Measurements from ENCODE around the gene HECTD1. TPM values are rescaled to one million over a fixed set of nuclear protein-coding genes. Genes with fewer than 3 reads are reported as not detected.
"Not testable (repeated sequence)": the region's sequence is repeated elsewhere in the genome, so short reads cannot be mapped to it uniquely, and the experiment has no call there.

Gene HECTD1
- total RNA-seq, 2 donors from 2014 or later = 115 to 124 TPM

DNA sequence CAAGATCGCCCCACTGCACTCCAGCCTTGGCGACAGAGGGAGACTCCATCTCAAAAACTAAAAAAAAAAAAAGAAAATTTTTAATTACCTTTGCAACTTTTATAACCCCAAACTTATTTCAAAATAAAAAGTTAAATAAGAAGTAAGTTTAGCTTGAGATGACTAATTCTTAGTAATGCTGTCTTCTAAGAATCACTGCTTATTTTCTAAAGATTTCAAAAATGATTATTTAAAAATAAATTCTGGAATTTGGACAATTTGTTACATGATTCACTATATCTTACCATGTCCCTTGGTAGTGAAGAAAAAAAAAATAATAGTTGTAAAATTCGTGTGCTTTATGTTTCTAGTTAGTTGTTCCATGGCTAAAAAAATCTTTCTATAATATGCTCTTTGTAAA is 11.6 kb upstream of the HECTD1 start:
- no peaks in the 10 kb centered on the region for H3K4me1 Mint-ChIP-seq (ENCODE audit: low read depth)
- no peaks in the 10 kb centered on the region for H3K36me3 Mint-ChIP-seq (ENCODE audit: insufficient read depth in 2 of 2)
- H3K9me3 Mint-ChIP-seq = no peaks in the 10 kb centered on the region
- no peak overlapping the region for H3K4me3 Mint-ChIP-seq
- H3K27me3 Mint-ChIP-seq (ENCODE audit: low read depth) = no peaks in the 10 kb centered on the region
- DNase-seq (no peak), ATAC-seq (replicated peaks in 1 of 2) (no peak)
- no peak overlapping the region for H3K27ac Mint-ChIP-seq

DNA sequence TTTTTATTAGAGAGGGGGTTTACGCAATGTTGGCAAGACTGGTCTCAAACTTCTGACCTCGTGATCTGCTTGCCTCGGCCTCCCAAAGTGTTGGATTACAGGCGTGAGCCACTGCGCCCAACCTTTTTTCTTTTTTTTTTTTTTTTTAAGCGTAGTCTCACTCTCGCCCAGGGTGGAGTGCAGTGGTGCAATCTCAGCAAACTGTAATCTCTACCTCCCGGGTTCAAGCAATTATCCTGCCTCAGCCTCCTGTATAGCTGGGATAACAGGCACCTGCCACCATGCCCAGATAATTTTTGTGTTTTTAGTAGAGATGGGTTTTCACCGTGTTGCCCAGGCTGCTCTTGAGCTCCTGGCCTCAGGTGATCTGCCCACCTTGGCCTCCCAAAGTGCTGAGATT is 8.8 kb upstream of the HECTD1 start:
- no peak for DNase-seq
- Mint-ChIP-seq H3K27ac (no peak overlapping the region), H3K4me1 (ENCODE audit: low read depth) (no peaks in the 10 kb centered on the region), H3K4me3 (no peak overlapping the region), H3K27me3 (ENCODE audit: low read depth) (no peaks in the 10 kb centered on the region), H3K36me3 (ENCODE audit: insufficient read depth in 2 of 2) (no peaks in the 10 kb centered on the region), H3K9me3 (no peaks in the 10 kb centered on the region)
- no peak for ATAC-seq (replicated peaks in 1 of 2)

DNA sequence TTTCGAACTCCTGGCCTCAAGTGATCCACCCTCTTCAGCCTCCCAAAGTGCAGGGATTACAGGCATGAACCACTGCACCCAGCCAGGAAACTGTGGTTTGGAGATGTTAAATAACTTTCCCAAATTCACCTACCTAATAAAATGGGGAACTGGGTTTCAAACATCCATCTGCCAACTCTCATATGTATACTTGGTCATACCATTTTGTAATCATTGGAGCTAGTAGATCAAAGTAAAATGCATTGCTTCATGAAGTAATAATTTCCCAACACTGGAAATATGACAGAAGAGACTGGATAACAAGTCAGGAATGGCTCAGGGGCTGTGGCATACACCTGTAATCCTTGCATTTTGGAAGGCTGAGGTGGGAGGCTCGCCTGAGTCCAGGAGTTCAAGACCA is 5.3 kb upstream of the HECTD1 start:
- Mint-ChIP-seq H3K9me3 (no peaks in the 10 kb centered on the region), H3K36me3 (ENCODE audit: insufficient read depth in 2 of 2) (no peaks in the 10 kb centered on the region), H3K4me1 (ENCODE audit: low read depth) (peaks cover 25% of the 10 kb centered on the region), H3K27ac (no peak overlapping the region), H3K27me3 (ENCODE audit: low read depth) (no peaks in the 10 kb centered on the region), H3K4me3 (no peak overlapping the region)
- DNase-seq (no peak), ATAC-seq (replicated peaks in 1 of 2) (no peak)

DNA sequence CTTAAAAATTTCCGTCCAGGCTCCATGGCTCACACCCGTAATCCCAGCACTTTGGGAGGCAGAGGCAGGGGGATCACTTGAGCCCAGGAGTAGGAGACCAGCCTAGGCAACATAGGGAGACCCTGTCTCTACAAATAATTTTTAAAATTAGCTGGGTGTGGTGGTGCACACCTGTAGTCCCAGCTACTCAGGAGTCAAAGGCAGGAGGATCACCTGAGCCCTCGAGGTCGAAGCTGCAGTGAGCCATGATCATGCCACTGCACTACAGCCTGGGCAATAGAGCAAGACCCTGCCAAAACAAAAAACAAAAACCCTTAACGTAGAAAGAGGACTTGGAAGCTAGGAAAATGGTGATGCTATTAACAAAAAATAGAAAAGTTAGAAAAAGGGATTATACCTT is 2.0 kb upstream of the HECTD1 start:
- Mint-ChIP-seq H3K27me3 (ENCODE audit: low read depth) (no peaks in the 10 kb centered on the region), H3K27ac (no peak overlapping the region), H3K4me3 (no peak overlapping the region), H3K36me3 (ENCODE audit: insufficient read depth in 2 of 2) (peaks cover 0 to 2% of the 10 kb centered on the region in 2 donors), H3K9me3 (no peaks in the 10 kb centered on the region), H3K4me1 (ENCODE audit: low read depth) (peaks cover 40% of the 10 kb centered on the region)
- ATAC-seq (replicated peaks in 1 of 2) (no peak), DNase-seq (no peak)

DNA sequence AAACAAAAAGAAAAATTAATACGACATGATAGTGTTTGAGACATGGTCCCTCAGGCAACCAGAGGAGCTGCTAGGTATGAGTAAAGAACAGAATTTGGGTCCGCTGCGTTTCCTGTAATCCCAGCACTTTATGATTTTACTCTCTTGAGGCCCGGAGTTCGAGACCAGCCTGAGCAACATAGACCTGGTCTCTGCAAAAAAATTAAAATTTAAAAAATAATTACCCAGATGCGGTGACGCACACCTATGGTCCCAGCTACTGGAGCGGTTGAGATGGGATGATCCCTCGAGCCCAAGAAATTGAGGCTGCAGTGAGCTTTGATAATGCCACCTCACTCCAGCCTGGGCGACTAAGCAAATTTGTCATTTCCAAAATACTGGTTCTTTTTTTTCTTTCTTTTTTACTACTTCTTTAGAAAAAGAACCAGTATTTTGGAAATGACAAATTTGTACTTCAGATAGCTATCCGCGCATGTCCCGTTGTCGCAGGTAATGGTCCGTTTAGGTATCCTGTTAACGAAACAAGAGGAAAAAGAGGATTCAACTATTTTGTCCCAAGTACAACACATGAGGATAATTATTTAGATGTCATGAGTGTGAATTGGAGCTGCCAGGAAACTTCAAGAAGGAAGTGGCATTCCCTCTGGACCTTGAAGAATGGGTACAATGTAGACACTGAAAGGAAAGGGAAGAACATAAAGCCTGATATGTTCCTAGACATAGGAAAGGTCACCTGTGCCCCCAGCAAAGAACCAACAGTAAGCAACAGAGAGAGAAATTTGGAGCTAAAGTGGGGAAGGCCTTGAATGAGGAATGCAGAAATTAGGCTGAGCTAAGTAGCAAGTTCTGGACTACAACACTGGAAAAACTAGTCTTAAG is 1.2 kb upstream of the HECTD1 start:
- peaks cover 40% of the 10 kb centered on the region for H3K4me1 Mint-ChIP-seq (ENCODE audit: low read depth)
- H3K9me3 Mint-ChIP-seq = no peaks in the 10 kb centered on the region
- no peak for DNase-seq
- peaks cover 6% of the 10 kb centered on the region in 2 donors for H3K36me3 Mint-ChIP-seq (ENCODE audit: insufficient read depth in 2 of 2)
- H3K27ac Mint-ChIP-seq = peak overlapping the region; percentile 98
- peak overlapping the region; percentile 88 to 89 for H3K4me3 Mint-ChIP-seq
- ATAC-seq (replicated peaks in 1 of 2) = no peak
- H3K27me3 Mint-ChIP-seq (ENCODE audit: low read depth) = no peaks in the 10 kb centered on the region

DNA sequence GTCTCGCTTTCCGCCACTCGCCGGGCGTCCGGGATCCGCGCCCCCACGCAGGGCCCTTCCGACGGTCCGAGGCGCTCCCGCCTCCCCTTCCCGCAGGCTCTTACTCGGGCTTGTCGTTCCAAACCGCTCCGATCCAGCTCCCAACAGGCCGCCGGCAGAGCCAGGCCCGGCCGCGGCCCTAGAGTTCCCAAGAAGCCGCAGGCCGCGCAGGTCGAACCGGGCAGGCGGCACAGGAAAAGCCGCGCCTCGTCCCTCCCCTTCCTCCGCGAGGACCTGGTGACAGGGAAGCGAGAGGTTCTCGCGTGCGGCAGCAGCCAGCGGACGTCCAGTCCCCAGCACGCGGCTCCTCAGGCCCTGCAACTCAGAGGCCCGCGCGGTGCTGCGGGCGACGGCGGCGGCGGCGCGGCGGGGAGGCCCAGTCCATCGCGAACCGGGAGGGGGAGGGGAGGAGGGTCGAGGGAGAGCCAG is 272 bp downstream of the HECTD1 start:
- H3K27ac Mint-ChIP-seq = peak overlapping the region; percentile 85
- H3K4me3 Mint-ChIP-seq = peak overlapping the region; percentile 92 to 95
- ATAC-seq (replicated peaks in 1 of 2) (no peak), DNase-seq (no peak)
- no peaks in the 10 kb centered on the region for H3K9me3 Mint-ChIP-seq
- peaks cover 44% of the 10 kb centered on the region for H3K4me1 Mint-ChIP-seq (ENCODE audit: low read depth)
- H3K36me3 Mint-ChIP-seq (ENCODE audit: insufficient read depth in 2 of 2) = peaks cover 8 to 13% of the 10 kb centered on the region in 2 donors
- no peaks in the 10 kb centered on the region for H3K27me3 Mint-ChIP-seq (ENCODE audit: low read depth)

DNA sequence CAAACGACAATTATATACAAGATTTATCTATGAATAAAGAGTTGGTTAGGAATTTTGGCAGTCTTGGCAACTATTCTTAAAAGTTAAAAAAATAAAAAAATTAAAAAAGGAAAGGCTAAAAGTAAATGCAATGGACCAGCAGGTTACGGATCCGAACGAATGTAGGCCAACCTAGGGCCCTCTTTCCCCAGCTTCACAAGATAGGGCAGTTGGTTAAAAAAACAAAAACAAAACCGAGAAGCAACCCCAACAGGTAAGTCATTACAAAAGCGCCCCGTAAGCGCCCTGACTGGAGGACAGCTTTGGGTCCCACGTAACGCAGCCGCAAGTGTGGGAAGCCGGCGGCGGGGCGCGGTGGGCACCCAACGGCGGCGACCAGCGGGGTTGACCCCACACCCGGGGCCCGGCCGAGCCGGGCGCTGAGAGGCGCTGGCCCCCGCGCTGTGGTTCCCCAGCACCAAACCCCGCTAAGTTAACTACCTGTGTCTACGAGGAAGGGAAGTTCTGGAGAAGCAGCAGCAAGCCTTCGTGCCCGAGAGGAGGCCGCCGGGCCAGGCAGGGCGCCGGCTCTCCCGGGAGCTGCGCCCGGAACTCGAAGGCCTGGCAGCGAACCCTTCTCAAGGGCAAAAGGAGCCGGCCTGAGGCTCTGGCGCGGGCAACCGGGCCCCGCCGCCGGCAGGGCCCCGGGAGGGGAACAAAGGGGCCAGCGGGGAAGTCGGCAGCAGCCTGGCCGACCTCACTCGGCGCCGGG is 882 bp downstream of the HECTD1 start:
- Mint-ChIP-seq H3K27ac (peak overlapping the region; percentile 94), H3K36me3 (ENCODE audit: insufficient read depth in 2 of 2) (peaks cover 8 to 13% of the 10 kb centered on the region in 2 donors), H3K4me1 (ENCODE audit: low read depth) (peaks cover 44% of the 10 kb centered on the region), H3K4me3 (peak overlapping the region; percentile 92 to 95), H3K9me3 (no peaks in the 10 kb centered on the region), H3K27me3 (ENCODE audit: low read depth) (no peaks in the 10 kb centered on the region)
- ATAC-seq (replicated peaks in 1 of 2) = peak; percentile 21 to 42
- DNase-seq = peak; percentile 81 to 84

DNA sequence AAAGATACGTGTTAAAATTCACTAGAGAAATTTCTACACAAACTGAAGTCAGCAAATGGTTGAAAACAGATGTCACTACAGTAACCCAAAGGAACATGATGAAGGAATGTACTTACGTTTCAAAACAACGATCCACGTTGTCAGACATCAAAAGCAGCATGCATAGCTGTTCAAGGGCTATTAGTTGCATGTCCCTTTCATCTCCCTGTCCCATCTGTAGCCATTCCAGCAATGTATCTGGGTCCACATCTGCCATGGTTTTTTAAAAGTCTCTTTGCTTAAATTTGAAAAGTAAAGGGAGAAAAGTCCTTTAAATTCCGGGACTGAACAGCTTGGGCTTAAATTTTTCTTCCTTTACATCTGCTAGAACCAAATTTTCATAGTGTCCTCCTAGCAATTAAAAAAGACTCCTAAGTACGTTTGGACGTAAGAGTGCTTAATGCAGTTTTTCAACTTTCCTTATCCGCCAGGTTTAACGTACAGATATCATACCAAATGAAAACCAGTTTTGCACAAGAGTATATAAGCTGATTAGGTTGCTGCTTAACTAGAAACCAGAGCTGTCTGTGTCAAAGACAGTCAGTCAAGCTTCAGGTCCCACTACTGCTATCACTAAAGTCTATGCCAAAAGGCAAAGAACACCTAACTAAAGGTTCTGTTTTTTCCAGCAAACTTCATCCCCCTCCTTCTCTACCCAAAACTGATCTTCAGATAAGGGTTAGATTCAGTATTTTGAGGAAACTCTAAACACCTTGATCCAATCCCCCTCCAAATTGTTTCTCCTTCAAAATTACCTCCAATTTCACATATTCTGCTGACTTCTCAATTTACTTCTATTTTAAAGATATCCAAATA is 1.7 kb downstream of the HECTD1 start:
- ATAC-seq (replicated peaks in 1 of 2) (no peak), DNase-seq (no peak)
- Mint-ChIP-seq H3K4me1 (ENCODE audit: low read depth) (peaks cover 45% of the 10 kb centered on the region), H3K27me3 (ENCODE audit: low read depth) (no peaks in the 10 kb centered on the region), H3K27ac (peak overlapping the region; percentile 94), H3K36me3 (ENCODE audit: insufficient read depth in 2 of 2) (peaks cover 8 to 16% of the 10 kb centered on the region in 2 donors), H3K9me3 (no peaks in the 10 kb centered on the region), H3K4me3 (peak overlapping the region; percentile 92 to 95)

DNA sequence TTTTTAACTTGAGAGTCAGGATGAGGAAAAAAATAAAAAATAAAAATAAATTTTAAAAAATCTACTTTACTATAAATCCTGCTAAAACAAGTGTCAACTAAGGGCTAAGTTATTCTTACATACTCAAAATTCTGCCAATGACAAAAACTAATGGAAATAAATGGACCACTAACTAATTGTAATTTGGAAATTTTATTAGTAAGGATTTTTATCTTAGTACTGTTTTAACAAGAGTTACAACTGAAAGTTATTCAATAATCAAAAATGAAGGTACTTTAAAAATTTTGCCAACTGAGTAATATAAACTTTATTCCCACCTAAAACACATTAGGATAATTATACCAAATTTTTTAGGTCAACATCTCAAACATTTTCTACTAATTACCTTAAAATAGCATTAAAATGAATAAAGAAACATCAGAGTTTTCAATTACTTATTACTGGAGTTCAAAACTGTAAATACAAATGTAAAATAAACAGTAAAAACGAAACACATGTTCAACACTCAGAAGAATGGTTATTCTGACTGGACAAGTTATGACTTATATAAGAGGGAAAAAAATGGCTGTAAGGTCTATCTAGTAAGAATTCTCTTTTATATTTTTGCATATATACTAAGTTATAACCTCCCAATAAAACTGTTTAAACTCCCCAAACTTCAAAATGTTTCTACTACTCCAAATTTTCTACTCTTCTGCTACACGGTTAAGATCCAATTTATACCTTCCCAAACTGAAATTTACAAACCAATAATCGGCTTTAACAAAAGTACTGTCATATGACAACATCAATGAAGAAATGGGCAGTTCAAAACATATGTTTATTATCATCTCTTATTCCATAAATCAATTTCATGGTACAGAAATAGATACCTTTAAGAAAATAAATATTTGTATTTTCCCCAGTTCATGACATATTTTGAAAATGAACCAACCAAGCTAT is 2.7 kb downstream of the HECTD1 start:
- no peaks in the 10 kb centered on the region for H3K27me3 Mint-ChIP-seq (ENCODE audit: low read depth)
- DNase-seq (no peak), ATAC-seq (replicated peaks in 1 of 2) (no peak)
- H3K4me3 Mint-ChIP-seq = peak overlapping the region; percentile 92 to 95
- H3K9me3 Mint-ChIP-seq = no peaks in the 10 kb centered on the region
- H3K36me3 Mint-ChIP-seq (ENCODE audit: insufficient read depth in 2 of 2) = peaks cover 13 to 22% of the 10 kb centered on the region in 2 donors
- peak overlapping the region; percentile 64 for H3K27ac Mint-ChIP-seq
- peaks cover 48% of the 10 kb centered on the region for H3K4me1 Mint-ChIP-seq (ENCODE audit: low read depth)

DNA sequence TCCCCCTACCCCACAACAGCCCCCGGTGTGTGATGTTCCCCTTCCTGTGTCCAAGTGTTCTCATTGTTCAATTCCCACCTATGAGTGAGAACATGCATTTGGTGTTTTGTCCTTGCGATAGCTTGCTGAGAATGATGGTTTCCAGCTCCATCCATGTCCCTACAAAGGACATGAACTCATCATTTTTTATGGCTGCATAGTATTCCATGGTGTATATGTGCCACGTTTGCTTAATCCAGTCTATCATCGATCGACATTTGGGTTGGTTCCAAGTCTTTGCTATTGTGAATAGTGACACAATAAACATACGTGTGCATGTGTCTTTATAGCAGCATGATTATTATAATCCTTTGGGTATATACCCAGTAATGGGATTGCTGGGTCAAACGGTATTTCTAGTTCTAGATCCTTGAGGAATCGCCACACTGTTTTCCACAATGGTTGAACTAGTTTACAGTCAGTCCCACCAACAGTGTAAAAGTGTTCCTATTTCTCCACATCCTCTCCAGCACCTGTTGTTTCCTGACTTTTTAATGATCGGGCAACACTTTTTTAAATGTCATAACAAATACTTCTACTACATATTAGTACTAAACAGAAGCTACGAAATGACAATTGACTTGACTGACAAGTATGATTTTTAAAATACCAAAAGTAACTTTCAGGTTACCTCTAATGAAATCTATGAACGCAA is 3.5 kb downstream of the HECTD1 start:
- H3K9me3 Mint-ChIP-seq; H3K27ac Mint-ChIP-seq; DNase-seq; ATAC-seq (replicated peaks in 1 of 2); H3K4me3 Mint-ChIP-seq; H3K27me3 Mint-ChIP-seq (ENCODE audit: low read depth): not testable (repeated sequence)
- Mint-ChIP-seq H3K4me1 (ENCODE audit: low read depth) (peaks cover 45% of the 10 kb centered on the region), H3K36me3 (ENCODE audit: insufficient read depth in 2 of 2) (peaks cover 14 to 25% of the 10 kb centered on the region in 2 donors)

DNA sequence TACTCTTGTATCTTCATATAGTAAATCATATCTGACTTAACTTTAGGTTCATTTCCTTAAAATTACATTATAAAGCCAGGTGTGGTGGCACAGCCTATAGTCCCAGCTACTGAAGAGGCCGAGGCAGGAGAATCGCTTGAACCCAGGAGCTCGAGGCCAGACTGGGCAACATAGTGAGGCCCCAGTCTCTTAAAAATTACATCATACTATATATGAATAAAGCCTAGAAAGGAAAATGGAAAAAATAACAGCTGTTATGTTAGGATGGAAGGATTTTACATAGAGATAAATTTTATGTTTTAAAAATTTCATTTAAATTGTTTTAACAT is 4.2 kb downstream of the HECTD1 start:
- Mint-ChIP-seq H3K4me3 (no peak overlapping the region), H3K9me3 (no peaks in the 10 kb centered on the region), H3K27ac (no peak overlapping the region), H3K27me3 (ENCODE audit: low read depth) (no peaks in the 10 kb centered on the region), H3K36me3 (ENCODE audit: insufficient read depth in 2 of 2) (peaks cover 14 to 25% of the 10 kb centered on the region in 2 donors), H3K4me1 (ENCODE audit: low read depth) (peaks cover 39% of the 10 kb centered on the region)
- DNase-seq = no peak
- no peak for ATAC-seq (replicated peaks in 1 of 2)

Data from activated T-cell treated with anti-CD3 and anti-CD28 coated beads, Interleukin-2, amount 50 U/mL, for 72 hours (primary cell).